Measurements from ENCODE around the gene TYW1B.
"Not testable (repeated sequence)": the region's sequence is repeated elsewhere in the genome, so short reads cannot be mapped to it uniquely, and the experiment has no call there.

Gene TYW1B

DNA sequence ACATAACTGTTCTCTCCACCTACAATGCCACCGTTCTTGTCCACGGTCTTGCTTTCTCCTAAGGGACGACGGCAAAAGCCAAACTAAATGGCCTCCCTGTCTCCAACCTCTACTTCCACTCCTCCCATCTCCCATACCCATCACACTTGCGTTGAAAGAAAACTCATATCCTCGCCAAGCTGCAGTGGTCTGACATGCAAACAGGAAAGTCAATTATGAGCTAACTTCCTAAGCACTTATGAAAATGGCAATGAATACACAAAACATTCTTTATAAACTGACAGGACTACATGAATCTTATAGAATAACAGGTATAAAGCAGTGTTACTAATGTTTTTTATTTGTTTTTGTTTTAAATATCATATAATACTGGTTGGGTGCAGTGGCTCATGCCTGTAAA lies 46.4 kb downstream of the TYW1B start:
- H3K79me2 ChIP-seq (ENCODE audit: control insufficient read depth, low read length) = no peaks in the 10 kb centered on the region
- no peak overlapping the region for H3K4me3 ChIP-seq (ENCODE audit: low read length)
- H3F3A ChIP-seq (ENCODE audit: control insufficient read depth, insufficient read depth) = no peaks in the 10 kb centered on the region
- H3K9me2 ChIP-seq (replicated peaks; ENCODE audit: control insufficient read depth, low read length) = no peaks in the 10 kb centered on the region
- H3K36me3 ChIP-seq (ENCODE audit: control insufficient read depth, low read length) = no peaks in the 10 kb centered on the region
- no peaks in the 10 kb centered on the region for H3K4me1 ChIP-seq (ENCODE audit: control insufficient read depth, low read length)
- TF ChIP-seq EZH2phosphoT487 (IDR thresholded peaks at IDR 0.05; ENCODE audit: borderline replicate concordance, low read length) = no peak
- TF ChIP-seq, protein P1, sequence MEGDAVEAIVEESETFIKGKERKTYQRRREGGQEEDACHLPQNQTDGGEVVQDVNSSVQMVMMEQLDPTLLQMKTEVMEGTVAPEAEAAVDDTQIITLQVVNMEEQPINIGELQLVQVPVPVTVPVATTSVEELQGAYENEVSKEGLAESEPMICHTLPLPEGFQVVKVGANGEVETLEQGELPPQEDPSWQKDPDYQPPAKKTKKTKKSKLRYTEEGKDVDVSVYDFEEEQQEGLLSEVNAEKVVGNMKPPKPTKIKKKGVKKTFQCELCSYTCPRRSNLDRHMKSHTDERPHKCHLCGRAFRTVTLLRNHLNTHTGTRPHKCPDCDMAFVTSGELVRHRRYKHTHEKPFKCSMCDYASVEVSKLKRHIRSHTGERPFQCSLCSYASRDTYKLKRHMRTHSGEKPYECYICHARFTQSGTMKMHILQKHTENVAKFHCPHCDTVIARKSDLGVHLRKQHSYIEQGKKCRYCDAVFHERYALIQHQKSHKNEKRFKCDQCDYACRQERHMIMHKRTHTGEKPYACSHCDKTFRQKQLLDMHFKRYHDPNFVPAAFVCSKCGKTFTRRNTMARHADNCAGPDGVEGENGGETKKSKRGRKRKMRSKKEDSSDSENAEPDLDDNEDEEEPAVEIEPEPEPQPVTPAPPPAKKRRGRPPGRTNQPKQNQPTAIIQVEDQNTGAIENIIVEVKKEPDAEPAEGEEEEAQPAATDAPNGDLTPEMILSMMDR (IDR thresholded peaks at IDR 0.05; ENCODE audit: low read depth, low read length, poor library complexity, severe bottlenecking) = no peak
- H3K27ac ChIP-seq (ENCODE audit: low read depth, low read length) = no peak overlapping the region
- no peak overlapping the region for H3K4me2 ChIP-seq (ENCODE audit: low read length)
- H3K27me3 ChIP-seq (ENCODE audit: control insufficient read depth, low read length) = no peaks in the 10 kb centered on the region
- H3K9me3 ChIP-seq (ENCODE audit: control insufficient read depth, insufficient read depth, low read length) = no peaks in the 10 kb centered on the region
- H4K20me1 ChIP-seq (ENCODE audit: control insufficient read depth, insufficient read depth, low read depth, low read length) = no peaks in the 10 kb centered on the region

- H4K20me1 ChIP-seq (ENCODE audit: control insufficient read depth, insufficient read depth, low read depth, low read length) = no peaks in the 10 kb centered on the region
- no peaks in the 10 kb centered on the region for H3K9me3 ChIP-seq (ENCODE audit: control insufficient read depth, insufficient read depth, low read length)
- no peaks in the 10 kb centered on the region for H3F3A ChIP-seq (ENCODE audit: control insufficient read depth, insufficient read depth)
- H3K79me2 ChIP-seq (ENCODE audit: control insufficient read depth, low read length) = no peaks in the 10 kb centered on the region
- H3K4me1 ChIP-seq (ENCODE audit: control insufficient read depth, low read length) = no peaks in the 10 kb centered on the region
- no peak overlapping the region for H3K4me3 ChIP-seq (ENCODE audit: low read length)
- no peak overlapping the region for H3K4me2 ChIP-seq (ENCODE audit: low read length)
- H3K27ac ChIP-seq (ENCODE audit: low read depth, low read length) = no peak overlapping the region
- H3K36me3 ChIP-seq (ENCODE audit: control insufficient read depth, low read length) = no peaks in the 10 kb centered on the region
- TF ChIP-seq EZH2phosphoT487 (IDR thresholded peaks at IDR 0.05; ENCODE audit: borderline replicate concordance, low read length) = no peak
- TF ChIP-seq, protein P1 (IDR thresholded peaks at IDR 0.05; ENCODE audit: low read depth, low read length, poor library complexity, severe bottlenecking) = no peak
- no peaks in the 10 kb centered on the region for H3K27me3 ChIP-seq (ENCODE audit: control insufficient read depth, low read length)
- no peaks in the 10 kb centered on the region for H3K9me2 ChIP-seq (replicated peaks; ENCODE audit: control insufficient read depth, low read length)
Observed at GRCh38 chr7:72781161-72781560, 46.8 kb downstream of the TYW1B start.

GRCh38 chr7:72780289-72780894 lies 47.6 kb downstream of the TYW1B start:
- not testable (repeated sequence) for H3K4me3 ChIP-seq (ENCODE audit: low read length); H3K4me2 ChIP-seq (ENCODE audit: low read length); H3K9me2 ChIP-seq (replicated peaks; ENCODE audit: control insufficient read depth, low read length); H3K27ac ChIP-seq (ENCODE audit: low read depth, low read length); H3K9me3 ChIP-seq (ENCODE audit: control insufficient read depth, insufficient read depth, low read length); H3K27me3 ChIP-seq (ENCODE audit: control insufficient read depth, low read length); H3K36me3 ChIP-seq (ENCODE audit: control insufficient read depth, low read length); H3K4me1 ChIP-seq (ENCODE audit: control insufficient read depth, low read length); H3F3A ChIP-seq (ENCODE audit: control insufficient read depth, insufficient read depth); H3K79me2 ChIP-seq (ENCODE audit: control insufficient read depth, low read length); H4K20me1 ChIP-seq (ENCODE audit: control insufficient read depth, insufficient read depth, low read depth, low read length)

DNA sequence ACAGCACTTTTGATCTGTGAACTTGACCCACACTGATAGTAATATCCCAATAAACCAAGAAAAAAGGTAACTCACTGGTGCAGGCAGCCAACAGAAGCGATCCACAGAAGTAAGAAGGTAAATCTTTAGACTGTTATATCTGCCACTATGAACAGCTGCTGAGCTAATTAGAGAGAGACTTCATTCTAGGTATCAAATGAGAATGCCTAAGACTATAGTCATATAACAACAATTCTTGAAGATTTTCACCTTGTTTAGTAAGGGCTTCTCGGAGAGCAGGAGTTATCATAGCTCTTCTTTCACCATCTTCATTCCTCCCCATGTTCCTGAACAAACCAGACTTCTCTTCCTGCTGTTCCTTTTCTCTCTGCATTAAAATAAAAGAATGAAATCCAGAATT lies 50.8 kb downstream of the TYW1B start:
- not testable (repeated sequence) for H3K27ac ChIP-seq (ENCODE audit: low read depth, low read length); H3K9me2 ChIP-seq (replicated peaks; ENCODE audit: control insufficient read depth, low read length); H3K27me3 ChIP-seq (ENCODE audit: control insufficient read depth, low read length); H4K20me1 ChIP-seq (ENCODE audit: control insufficient read depth, insufficient read depth, low read depth, low read length); H3K79me2 ChIP-seq (ENCODE audit: control insufficient read depth, low read length); H3F3A ChIP-seq (ENCODE audit: control insufficient read depth, insufficient read depth); H3K4me3 ChIP-seq (ENCODE audit: low read length); H3K4me1 ChIP-seq (ENCODE audit: control insufficient read depth, low read length); H3K4me2 ChIP-seq (ENCODE audit: low read length); H3K36me3 ChIP-seq (ENCODE audit: control insufficient read depth, low read length); H3K9me3 ChIP-seq (ENCODE audit: control insufficient read depth, insufficient read depth, low read length)

DNA sequence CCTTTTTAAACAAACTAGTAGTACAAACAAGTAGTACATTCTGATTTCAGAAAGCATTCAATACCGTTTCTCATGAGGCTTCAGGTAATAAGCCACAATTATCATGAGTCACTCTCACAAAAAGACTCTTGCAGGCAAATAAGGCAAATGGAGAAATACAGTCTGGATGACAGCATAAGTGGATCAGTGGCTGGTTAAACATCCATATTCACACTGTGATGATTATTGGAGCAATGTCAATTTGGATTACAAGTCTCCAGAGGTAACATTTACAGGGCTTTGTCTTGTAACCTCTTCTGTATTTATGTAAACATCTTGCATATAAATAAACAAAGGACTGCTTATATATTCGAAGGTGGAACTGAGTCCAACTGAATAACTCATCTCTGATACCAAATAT lies 55.4 kb downstream of the TYW1B start:
- not testable (repeated sequence) for H3K4me3 ChIP-seq (ENCODE audit: low read length); H3K9me3 ChIP-seq (ENCODE audit: control insufficient read depth, insufficient read depth, low read length); H3K27me3 ChIP-seq (ENCODE audit: control insufficient read depth, low read length); H4K20me1 ChIP-seq (ENCODE audit: control insufficient read depth, insufficient read depth, low read depth, low read length); H3K4me1 ChIP-seq (ENCODE audit: control insufficient read depth, low read length); H3K36me3 ChIP-seq (ENCODE audit: control insufficient read depth, low read length); H3F3A ChIP-seq (ENCODE audit: control insufficient read depth, insufficient read depth); H3K9me2 ChIP-seq (replicated peaks; ENCODE audit: control insufficient read depth, low read length); H3K79me2 ChIP-seq (ENCODE audit: control insufficient read depth, low read length); H3K27ac ChIP-seq (ENCODE audit: low read depth, low read length); H3K4me2 ChIP-seq (ENCODE audit: low read length)

GRCh38 chr7:72766994-72767393 lies 61.0 kb downstream of the TYW1B start:
- not testable (repeated sequence) for H3K9me2 ChIP-seq (replicated peaks; ENCODE audit: control insufficient read depth, low read length); H3K4me2 ChIP-seq (ENCODE audit: low read length); H3K27ac ChIP-seq (ENCODE audit: low read depth, low read length); H3K27me3 ChIP-seq (ENCODE audit: control insufficient read depth, low read length); H3F3A ChIP-seq (ENCODE audit: control insufficient read depth, insufficient read depth); H3K4me3 ChIP-seq (ENCODE audit: low read length); H3K79me2 ChIP-seq (ENCODE audit: control insufficient read depth, low read length); H3K4me1 ChIP-seq (ENCODE audit: control insufficient read depth, low read length); H3K36me3 ChIP-seq (ENCODE audit: control insufficient read depth, low read length); H4K20me1 ChIP-seq (ENCODE audit: control insufficient read depth, insufficient read depth, low read depth, low read length); H3K9me3 ChIP-seq (ENCODE audit: control insufficient read depth, insufficient read depth, low read length)
